Activated CD4-positive, alpha-beta T cell treated with anti-CD3 and anti-CD28 coated beads, Interleukin-10, Interleukin-2, amounts not matched to agents 100 ng/mL and 50 ng/mL, durations not matched to agents 16 hours and 8 hours (primary cell): ENCODE measurements around the gene CFAP100.

Source experiments
- DNase-seq: peaks from one replicate; pipeline ENCODE4 v3.0.0-alpha.2; 2020

Gene CFAP100

DNA sequence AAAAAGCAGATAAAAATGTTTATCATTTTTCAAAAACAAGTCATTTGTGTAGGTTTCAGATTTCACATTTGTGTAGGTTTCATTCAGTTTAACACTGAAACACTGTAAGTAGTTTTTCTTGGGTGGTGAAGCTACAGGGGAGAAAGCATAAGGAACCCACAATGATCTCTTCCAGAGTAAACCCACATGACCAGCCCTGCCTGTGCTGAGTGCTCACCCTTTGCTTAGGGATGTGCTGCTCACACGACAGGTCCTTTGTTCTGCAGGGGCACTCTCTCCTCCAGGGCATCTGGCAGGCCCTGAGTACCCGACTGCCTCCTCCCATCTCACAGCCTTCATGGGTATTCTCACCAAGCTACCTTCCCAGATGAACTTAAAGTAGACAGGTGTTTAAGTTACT is 52.1 kb downstream of the CFAP100 start:
- no peak for DNase-seq

DNA sequence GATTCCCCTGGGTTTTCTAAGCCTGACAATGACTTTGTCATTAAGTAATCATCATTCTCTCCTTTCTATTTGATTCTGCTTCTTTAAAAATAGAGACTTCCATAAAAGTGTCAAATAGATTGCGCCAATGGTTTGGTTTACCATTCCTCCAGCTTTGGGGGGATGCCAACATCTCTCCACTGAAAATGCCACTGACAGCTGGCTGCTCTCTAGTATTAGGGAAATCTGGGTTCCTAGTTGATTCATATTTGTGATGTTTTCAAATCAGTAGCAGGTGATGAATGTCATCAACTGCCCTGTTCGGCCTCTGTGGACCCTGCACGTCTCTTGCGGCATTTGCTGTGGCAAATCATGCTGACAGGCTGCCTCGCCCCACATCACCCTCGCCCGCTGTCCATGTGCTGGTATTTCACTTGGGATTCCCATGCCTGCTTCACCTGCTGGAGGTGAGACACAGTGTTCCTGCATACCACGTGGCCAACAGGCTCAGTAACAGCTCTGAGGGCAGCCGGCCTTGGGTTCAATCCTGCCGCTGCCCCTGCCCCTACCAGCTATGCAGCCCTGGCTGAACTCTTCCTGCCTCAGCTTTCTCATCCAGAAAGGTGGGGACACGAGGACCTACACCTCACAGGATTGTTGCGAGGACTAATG is 52.9 kb downstream of the CFAP100 start:
- DNase-seq = no peak

DNA sequence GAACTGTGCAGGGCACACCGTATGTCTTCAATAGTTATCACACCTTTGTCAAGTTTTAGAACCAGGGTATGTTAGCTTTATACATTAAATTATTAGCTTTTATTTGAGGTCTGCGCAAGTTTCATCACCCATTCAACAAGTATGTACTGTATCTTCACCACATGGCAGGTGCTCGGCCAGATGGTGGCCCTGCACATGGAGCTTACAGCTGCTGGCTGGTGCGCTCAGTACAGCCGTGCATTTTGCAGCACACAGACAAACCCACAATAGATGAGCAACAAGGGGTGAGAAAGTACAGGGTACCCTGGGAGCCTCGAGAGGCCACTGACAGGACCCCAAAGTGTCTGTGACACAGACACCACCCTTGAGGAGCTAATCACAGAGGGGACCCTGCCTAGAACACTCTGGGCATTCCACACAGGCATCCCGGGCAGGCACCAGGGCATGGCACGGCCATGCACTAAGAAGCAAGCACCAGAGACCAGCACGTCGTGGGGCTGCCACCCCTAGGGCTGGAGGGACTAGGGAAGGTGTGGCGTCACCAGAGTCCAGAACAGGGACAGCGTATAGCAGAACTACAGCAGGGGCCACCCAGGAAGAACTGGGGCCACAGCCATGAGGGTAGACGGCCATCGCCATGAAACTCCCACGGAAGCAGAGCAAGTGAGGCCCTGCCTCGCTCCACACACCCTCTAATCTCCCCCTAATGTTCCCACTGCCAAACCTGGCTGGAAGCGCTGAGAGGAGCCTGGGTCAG is 53.6 kb downstream of the CFAP100 start:
- DNase-seq = no peak

DNA sequence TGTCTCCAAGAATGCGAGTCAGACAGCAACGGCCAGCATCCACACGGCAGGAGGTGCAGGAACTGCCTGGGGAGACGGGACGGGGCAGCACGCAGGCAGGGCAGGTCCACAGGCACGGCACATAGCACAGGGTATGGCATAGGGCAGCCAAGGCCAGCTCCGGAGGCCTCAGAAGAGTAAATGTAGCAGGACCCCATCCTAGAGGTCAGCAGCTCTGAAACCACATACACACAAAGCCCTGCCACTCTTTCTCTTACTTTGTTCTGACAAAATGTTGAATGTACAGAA is 54.1 kb downstream of the CFAP100 start:
- no peak for DNase-seq

DNA sequence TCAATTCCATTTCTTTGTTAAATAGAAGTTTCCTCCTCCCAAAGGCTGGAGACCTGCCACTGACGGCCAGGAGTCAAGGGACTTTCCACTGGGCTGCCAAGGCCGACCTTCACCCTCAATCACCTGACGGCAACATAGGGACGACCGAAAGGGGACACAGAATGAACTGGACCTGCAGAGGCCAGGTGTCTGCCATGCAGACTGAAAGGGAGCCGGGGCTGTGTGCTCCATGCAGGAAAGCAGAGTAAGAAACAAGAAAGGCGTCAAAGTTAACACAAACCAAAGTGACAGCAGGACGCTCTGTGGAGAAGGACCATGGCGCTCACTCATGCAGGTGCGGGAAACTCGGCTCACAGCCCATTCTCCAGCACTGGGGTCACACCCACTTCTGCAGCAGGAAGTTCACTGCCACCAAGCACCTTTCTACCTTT is 54.9 kb downstream of the CFAP100 start:
- no peak for DNase-seq

DNA sequence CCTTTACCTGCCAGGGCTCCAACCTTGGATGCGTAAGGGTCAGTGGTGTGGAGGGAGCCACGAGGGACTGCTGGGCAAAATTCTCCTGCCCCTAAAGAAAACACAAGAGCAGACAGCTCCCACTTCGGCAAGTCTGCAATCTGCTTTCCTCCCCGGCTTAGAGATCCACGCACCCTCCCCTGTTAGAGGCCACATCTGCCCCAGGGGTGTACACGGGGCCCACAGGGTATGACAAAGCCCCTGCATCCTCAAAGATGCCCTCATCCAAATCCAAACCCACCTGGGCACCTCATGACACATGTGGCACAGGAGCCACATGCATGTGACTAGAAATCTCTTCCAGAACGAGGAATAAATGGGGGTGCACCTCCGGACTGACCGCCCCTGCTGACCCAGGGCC is 55.5 kb downstream of the CFAP100 start:
- no peak for DNase-seq

DNA sequence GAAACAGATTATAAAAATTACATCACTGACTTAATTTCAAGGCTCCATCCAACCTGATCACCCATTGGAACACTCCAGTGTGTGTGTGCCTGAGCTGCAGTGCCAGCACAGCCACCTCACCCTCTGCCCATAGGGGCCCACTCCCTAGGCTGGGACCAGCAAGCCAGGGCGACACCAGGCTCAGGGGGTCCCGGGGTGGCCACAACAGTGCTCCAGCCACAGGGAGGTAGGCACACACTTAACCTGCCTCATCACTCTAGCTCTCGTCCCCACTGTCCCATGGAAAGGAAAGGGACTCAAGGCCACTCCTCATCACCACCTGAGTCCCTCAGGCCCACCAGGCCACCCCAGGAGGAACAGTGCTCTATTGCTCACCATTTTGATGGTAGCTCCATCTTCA is 56.0 kb downstream of the CFAP100 start:
- DNase-seq = no peak

DNA sequence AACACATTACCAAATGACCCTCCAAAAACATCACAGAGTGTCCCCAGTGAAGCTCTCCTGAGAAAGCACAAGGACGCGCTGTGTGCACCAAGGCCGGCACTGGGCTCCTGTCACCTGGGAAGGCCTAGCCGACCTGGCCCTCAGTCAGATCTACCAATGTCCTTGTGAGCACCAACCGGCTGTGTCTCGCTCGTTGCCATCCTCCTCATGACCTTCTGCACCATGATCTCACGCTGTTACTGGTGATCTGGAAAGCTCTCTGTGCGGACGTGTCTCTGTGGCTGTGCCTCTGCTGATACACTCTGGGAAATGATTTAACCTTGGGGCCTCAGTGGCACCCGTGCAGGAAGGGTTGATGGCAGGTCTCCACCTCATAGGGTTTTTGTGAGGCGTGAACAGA is 56.8 kb downstream of the CFAP100 start:
- DNase-seq = no peak

DNA sequence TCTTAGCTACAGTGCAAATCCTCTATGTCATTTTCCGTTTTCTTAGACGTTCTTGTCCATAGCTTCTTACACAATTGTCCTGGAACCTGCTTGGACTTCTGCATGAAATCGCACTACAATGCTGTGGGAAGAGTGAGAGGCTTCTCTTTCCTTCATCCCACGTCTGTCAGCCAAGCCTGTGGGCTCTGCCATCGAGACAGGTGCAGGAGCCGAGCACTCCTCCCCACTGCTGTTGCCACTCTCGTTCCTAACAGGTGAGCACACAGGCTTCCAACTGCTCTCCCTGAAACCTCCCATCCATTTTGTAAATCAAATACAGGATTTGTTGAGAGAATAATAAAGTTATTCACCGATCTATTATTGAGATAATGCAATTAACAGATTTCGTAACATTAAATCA is 57.5 kb downstream of the CFAP100 start:
- DNase-seq = no peak

DNA sequence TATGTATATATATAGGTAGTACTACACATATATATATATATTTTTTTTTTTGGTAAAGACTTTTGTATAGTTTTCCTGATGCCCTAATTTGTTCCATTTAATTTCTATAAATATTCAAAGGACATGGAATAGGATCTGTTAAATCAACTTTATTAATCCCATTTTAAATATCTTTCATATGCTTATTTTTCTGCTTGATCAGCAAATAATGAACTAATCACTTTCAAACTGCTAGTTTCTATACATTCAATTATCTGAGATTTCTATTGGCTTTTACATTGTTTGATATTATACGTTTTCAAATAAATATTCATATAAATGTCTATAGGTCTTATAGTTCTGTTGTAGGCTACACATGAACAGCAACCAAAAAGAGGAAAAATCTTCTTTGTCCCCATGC is 59.3 kb downstream of the CFAP100 start:
- no peak for DNase-seq

DNA sequence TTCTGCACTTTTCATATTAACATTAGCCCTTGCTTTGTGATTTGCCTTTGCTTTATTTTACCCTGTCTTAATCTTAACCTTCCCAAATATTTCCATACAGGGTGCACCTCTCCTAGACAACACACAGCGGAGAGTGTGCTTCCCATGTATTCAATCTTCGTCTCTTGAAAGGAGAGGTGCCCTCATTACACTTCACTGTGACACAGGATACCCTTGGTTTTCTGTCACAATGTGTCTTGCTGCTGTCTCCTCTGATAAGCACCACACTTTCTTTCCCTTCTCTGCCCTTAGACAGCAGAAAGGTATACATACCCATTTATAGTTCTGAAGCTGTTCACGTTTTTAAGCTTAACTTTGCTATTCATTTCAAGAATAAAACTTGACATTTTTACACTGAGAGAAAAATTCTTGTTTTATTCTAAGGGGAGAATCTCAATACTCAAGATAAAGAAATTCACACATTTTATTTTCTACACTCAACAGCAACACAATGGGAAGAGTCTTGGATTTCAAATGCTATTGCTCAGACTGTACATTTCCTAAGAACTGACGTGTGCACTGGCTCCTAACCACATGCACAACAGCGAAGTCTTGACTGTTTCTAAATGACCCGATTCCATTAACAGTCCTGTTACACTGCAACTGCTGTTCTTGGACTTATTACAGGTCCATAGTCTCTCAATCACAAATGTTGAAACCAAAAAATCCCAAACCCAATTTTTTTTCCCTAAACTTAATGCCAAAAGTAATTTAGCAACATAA is 59.9 kb downstream of the CFAP100 start:
- no peak for DNase-seq

DNA sequence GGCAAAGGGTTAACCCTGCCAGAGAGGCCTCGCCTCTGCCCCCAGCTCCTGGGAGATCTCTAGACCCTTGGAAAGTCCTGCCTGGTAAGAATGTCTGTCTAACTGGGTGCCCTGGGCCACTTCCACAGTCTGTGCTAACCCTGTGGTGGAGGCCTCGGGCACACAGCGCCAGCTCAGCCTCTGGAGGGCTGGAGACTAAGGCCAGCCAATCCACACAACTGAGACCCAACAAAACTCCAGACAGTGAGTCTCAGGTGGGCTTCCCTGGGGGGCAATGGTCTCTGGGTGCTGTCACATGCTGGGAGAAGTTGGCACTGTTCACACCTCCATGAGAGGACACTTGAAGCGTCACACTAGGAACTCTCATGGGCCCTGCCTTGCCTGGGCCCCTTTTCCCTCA is 61.5 kb downstream of the CFAP100 start:
- DNase-seq = no peak

DNA sequence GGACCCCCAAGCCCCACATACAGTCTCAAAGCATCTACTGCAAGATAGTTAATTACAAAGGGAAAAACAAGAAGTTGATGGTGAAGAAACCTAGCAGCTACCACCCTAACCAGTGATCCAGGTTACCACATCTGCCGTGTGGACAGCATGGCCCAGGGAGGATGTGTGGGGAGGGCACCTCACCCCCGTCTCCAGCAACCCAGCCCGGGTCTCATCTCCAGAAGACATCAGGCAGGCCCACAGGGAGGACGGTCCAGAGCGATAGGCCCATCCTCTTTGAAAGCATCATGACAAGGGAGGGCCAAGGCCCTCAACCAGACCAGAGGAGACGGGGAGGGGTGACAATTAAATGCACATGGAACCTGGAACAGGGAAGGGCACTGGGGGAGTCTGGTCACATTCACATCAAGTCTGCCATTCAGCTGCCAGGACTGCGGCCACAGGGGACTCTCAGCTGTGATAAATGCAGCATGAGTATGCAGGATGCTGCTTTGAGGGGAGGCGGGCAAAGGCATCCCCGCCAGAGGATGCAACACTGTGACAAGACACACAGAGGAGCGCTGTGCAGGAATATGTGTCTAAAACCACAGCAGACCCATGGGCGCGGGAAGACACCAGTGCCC is 62.2 kb downstream of the CFAP100 start:
- DNase-seq = no peak

DNA sequence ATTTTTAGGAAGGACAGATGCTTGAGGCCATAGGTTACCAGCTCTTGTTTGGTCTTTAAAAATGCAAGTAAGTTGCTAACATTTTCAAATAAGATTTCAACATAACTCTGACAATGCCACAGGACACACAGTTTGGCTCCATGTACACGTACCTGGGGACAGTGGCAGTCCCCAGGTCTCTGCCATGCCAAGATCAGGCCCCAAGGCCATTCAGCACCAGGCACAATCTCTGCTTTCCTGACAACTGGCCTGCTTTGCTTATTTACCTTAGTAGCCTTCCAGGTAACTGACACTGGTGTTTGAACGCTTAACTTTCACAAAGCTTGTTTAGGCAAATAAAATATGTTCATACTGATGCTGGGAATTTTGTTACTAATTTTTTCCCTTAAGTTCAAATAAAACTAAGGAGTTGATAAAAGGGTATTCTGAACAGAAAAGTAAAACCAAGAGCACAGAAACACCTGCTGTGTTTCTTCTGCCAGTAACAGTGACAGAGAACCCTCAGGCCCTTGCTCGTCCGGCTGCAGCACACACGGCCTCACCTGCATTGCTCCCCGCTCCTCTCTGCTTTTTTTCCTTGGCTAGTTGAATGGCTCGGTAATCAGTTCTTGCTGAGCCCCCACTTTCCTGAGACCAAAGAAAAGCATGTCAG is 64.5 kb downstream of the CFAP100 start:
- no peak for DNase-seq

DNA sequence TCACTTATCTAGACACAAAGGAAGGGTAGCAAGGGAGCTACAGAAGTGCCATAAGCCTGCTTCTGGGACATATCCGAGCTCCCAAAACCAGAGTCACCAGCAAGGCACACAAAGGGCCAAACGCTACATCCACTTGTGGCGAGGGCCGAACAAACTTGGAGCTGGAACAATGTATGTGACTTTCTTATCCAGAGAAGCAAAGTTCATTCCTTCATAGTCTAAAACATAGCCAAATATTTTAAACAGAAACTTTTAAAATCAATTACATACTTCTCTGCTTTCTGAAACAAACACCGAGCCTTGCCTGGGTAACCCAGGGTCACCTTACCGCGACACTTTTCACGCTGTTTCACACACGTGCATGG is 65.0 kb downstream of the CFAP100 start:
- no peak for DNase-seq

DNA sequence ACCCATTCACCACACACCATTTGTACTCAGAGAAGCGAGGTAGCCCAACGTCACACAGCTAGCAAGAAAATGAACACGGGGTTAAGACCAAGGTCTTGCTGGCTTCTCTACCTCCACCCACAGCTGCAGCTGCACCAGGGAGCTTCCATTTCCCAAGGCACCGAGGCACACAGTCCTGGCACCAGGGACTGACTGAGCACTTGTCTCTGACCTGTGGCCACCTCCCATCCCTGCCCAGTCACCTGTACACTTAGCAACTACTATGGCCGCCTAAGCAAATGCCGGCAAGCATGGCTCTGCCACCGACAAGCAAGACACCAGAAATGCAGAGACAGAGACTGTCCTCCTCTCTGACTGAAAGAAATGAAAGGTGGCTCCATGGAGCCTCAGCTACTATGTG is 65.7 kb downstream of the CFAP100 start:
- DNase-seq = no peak

DNA sequence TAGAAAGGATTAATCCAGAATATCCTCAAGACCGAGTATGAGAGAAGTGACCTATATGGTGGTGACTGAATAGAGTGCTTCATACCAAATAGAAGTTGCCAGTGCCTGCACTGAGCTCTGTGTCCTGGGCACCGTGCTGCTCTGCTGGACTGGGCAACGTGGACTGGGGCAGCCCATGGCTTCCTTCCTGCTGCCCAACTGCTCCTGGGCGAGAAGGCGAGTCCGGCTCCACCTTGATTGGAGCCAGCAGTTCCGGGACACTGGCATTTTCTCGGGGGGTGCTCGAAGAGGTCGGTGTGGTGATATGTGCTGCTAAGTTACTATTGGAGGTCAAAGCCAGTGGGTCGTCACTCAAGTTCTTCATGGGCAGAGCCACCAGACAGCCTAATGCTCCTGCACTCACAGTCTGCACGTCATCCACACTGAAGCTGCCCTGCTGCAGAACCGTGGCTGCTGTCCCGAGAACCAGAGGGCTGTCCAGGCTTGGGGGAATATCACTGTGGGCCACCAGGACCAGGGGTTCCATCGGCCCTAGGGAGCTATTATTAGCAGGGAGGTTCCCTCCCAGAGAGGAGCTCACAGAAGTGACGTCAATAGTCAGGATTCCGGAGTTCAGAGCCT is 66.9 kb downstream of the CFAP100 start:
- no peak for DNase-seq

DNA sequence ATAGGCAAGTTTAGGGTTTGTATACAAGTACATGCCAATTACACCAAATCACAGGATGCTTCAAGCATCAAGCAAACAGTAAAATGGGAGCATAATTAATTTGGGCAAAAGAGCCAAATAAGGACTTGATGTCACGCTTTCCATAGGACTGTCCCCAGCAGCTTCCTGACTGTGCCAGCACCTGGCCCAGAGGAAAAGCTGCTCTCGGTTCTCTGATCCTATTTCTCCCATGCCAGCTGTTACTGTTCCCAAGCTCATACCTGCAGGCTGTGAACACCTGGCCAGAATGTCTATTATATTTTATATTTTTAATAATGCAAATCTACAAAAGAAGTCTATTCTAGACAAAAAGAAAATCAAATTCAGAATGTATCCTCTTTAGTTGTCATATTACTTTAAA is 68.8 kb downstream of the CFAP100 start:
- no peak for DNase-seq

DNA sequence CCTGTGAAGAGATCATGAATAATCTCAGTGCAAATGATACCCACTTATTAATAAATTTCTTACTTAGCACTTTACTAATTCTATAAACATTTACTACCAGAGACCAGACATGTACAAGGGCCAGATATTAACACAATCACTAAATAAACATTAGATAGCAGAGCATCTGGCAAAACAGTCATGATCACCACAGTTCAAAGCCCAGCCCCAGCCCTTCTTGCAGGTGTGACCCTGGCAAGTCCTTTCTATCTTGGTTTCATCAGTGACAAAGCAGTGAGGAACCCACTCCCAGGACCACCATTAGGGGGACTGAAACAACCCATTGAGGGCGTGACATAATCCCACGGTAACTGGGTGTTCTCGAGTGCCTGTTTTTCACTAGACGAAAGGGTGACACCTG is 69.4 kb downstream of the CFAP100 start:
- no peak for DNase-seq

DNA sequence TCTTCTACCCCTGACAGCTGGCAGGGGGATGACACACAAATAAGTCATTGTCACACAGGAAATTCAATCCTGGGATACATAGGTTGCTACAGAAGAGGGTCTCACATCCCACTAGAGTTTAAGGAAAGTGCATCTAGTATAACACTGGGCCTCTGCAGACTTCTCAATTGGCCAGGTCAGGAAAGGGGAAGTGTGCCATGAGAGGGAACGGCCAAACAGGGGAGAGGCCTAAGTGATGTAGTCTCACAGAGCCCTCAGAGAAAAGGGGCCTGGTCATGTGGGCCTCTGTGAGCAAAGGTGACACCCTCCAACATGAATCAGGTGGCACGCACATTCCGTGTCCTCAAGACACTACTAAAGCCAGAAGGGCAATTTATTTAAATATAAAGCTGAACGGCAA is 69.8 kb downstream of the CFAP100 start:
- no peak for DNase-seq

DNA sequence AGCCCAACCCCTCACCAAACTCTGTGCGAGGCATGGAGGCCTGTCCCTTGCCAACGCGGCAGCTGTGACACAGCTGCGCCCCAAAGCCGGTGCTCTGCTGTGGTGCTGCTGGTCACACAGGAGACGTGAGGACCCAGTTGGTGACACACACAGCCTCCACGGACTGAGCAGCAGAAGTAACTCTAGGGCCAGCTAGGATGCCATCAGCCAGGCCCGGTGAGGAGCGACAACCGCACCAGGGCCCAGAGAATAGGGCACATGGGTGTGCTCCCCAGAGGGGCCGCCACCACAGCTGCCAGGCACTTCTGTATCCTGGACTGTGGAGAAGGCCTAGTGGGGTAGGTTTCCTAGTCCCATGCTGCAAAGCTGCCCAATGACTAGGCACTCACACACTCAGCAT is 70.3 kb downstream of the CFAP100 start:
- no peak for DNase-seq

DNA sequence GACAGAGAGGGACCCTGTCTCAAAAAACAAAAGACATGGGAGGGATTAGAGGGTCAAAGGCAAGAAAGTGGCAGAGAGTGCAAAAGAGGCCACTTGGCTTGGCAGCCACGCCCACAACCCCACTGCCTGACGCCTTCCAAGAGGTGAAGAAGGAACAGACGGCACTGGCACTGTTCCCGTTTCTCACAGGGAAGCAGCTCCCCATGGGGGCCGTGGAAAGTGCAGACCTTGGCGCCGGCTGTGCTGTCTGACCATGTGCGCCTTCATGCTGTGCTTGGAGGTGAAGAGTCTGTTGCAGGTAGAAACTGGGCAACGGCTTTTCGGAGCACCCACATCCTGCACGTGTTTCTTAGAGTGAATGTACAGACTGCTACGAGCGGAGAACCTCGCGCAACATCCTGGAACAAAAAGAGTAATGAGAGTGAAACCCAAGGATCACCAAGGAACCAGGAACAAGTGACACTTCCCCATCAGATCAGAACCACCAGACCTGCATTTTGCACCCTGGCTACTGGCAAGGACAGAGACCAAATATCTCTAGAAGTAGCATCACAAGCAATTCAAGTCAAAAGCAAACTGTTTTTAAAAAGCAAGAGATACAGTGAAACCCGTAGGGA is 71.3 kb downstream of the CFAP100 start:
- DNase-seq = no peak
